Measurements from ENCODE around the gene CDH5. TPM values are rescaled to one million over a fixed set of nuclear protein-coding genes. Genes with fewer than 3 reads are reported as not detected.

CDH5 gene
- total RNA-seq, 1 donor from 2014 or later, result not detected

DNA sequence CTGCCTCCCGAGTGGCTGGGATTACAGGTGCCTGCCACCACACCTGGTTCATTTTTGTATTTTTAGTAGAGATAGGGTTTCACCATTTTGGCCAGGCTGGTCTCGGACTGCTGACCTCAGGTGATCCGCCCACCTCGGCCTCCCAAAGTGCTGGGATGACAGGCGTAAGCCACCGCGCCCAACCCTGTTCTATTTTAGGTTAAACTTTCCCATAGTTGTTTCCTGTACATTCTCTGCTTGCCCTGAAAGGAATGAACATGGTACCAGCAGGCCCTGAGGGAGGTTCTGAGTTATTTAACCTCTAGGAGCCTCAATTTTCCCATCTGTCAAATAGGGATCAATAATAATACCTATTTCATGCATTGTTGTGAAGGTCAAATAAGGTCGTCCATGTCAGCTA, 11.0 kb upstream of the CDH5 start:
- no peaks in the 10 kb centered on the region for H3K36me3 Mint-ChIP-seq
- no peak overlapping the region for H3K9ac ChIP-seq
- H3K27me3 ChIP-seq, result no peaks in the 10 kb centered on the region
- no peaks in the 10 kb centered on the region for H3K36me3 ChIP-seq
- H3K4me1 Mint-ChIP-seq, result peaks cover 32% of the 10 kb centered on the region
- TF ChIP-seq, protein P1, sequence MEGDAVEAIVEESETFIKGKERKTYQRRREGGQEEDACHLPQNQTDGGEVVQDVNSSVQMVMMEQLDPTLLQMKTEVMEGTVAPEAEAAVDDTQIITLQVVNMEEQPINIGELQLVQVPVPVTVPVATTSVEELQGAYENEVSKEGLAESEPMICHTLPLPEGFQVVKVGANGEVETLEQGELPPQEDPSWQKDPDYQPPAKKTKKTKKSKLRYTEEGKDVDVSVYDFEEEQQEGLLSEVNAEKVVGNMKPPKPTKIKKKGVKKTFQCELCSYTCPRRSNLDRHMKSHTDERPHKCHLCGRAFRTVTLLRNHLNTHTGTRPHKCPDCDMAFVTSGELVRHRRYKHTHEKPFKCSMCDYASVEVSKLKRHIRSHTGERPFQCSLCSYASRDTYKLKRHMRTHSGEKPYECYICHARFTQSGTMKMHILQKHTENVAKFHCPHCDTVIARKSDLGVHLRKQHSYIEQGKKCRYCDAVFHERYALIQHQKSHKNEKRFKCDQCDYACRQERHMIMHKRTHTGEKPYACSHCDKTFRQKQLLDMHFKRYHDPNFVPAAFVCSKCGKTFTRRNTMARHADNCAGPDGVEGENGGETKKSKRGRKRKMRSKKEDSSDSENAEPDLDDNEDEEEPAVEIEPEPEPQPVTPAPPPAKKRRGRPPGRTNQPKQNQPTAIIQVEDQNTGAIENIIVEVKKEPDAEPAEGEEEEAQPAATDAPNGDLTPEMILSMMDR (IDR thresholded peaks at IDR 0.05), result no peak
- no peaks in the 10 kb centered on the region for H3K9me3 ChIP-seq (ENCODE audit: low read depth)
- no peaks in the 10 kb centered on the region for H3K9me3 Mint-ChIP-seq
- H4K20me1 ChIP-seq (ENCODE audit: low read depth), result no peaks in the 10 kb centered on the region
- peaks cover 25% of the 10 kb centered on the region for H3K4me1 ChIP-seq
- no peak for DNase-seq (ENCODE audit: low spot score)
- H3F3A ChIP-seq (ENCODE audit: low read depth), result peaks cover 4% of the 10 kb centered on the region
- H3K4me2 ChIP-seq, result no peak overlapping the region
- no peak overlapping the region for H3K4me3 ChIP-seq
- H2AFZ ChIP-seq (replicated peaks), result no peak overlapping the region
- H3K27ac ChIP-seq, result no peak overlapping the region
- H3K27me3 Mint-ChIP-seq (ENCODE audit: insufficient read depth, low read depth), result peaks cover 14% of the 10 kb centered on the region
- no peak overlapping the region for H3K27ac Mint-ChIP-seq
- H3K4me3 Mint-ChIP-seq, result no peak overlapping the region
- H3K79me2 ChIP-seq (ENCODE audit: low read depth), result no peaks in the 10 kb centered on the region

DNA sequence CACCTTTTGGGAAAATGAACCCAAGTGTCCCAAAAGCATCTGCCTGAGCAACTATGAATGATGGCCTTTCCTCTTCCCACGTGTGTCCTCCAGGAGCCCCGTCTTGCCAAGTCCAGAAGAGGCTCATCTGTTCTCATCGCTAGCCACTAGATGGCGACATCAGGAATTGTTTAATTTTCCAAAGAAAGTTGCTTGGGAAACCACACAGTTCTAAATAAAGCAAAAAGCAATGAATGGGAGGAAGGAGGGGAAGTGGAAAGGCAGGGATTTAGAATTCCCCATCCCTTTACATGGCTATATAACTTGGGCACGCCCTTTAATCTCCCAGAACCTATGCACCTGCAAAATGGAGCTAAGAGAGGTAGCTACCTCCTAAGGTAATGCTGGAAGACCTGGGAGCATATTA, 9.0 kb upstream of the CDH5 start:
- Histone ChIP-seq H3K27me3 (no peaks in the 10 kb centered on the region), H4K20me1 (ENCODE audit: low read depth) (no peaks in the 10 kb centered on the region), H3K4me3 (no peak overlapping the region), H3K4me1 (peaks cover 25% of the 10 kb centered on the region), H3K36me3 (no peaks in the 10 kb centered on the region), H3K79me2 (ENCODE audit: low read depth) (no peaks in the 10 kb centered on the region), H3K4me2 (no peak overlapping the region), H3K9me3 (ENCODE audit: low read depth) (no peaks in the 10 kb centered on the region), H3K27ac (no peak overlapping the region), H3F3A (ENCODE audit: low read depth) (peaks cover 4% of the 10 kb centered on the region), H3K9ac (no peak overlapping the region), H2AFZ (replicated peaks) (no peak overlapping the region)
- DNase-seq (ENCODE audit: low spot score), result peak; percentile 75
- H3K9me3 Mint-ChIP-seq, result no peaks in the 10 kb centered on the region
- H3K36me3 Mint-ChIP-seq, result no peaks in the 10 kb centered on the region
- no peak overlapping the region for H3K27ac Mint-ChIP-seq
- peaks cover 16% of the 10 kb centered on the region for H3K27me3 Mint-ChIP-seq (ENCODE audit: insufficient read depth, low read depth)
- TF ChIP-seq, protein P1 (IDR thresholded peaks at IDR 0.05), result peak; percentile 79
- TF ChIP-seq EZH2phosphoT487 (IDR thresholded peaks at IDR 0.05) (no peak), EZH2 (IDR thresholded peaks at IDR 0.05) (no peak)
- peaks cover 34% of the 10 kb centered on the region for H3K4me1 Mint-ChIP-seq
- peak overlapping the region; percentile 5 for H3K4me3 Mint-ChIP-seq

DNA sequence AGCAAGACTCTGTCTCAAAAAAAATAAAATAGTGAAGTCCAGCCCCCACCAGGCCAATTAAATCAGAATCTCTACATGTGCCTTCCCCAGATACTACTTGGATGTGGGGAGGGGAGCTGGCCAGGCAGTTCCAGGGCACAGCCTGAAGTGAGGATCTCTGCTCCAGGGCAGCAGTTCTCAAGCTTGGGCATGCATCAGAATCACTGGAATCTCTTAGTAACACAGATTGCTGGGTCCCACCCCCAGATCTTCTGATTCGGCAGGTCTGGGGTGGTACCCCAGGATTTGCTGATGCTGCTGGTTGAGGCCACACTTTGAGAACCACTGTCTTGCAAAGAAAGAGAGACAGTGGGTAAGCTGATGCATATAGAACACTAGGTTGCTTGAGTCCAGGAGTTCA, 8.3 kb upstream of the CDH5 start:
- Mint-ChIP-seq H3K27me3 (ENCODE audit: insufficient read depth, low read depth) (peaks cover 16% of the 10 kb centered on the region), H3K4me1 (peaks cover 32% of the 10 kb centered on the region), H3K4me3 (no peak overlapping the region), H3K36me3 (no peaks in the 10 kb centered on the region), H3K9me3 (no peaks in the 10 kb centered on the region), H3K27ac (no peak overlapping the region)
- H2AFZ ChIP-seq (replicated peaks), result no peak overlapping the region
- no peak overlapping the region for H3K4me2 ChIP-seq
- no peaks in the 10 kb centered on the region for H3K27me3 ChIP-seq
- no peaks in the 10 kb centered on the region for H4K20me1 ChIP-seq (ENCODE audit: low read depth)
- H3K79me2 ChIP-seq (ENCODE audit: low read depth), result no peaks in the 10 kb centered on the region
- H3K4me3 ChIP-seq, result no peak overlapping the region
- H3F3A ChIP-seq (ENCODE audit: low read depth), result peaks cover 4% of the 10 kb centered on the region
- TF ChIP-seq EZH2phosphoT487 (IDR thresholded peaks at IDR 0.05) (no peak), EZH2 (IDR thresholded peaks at IDR 0.05) (no peak)
- TF ChIP-seq, protein P1 (IDR thresholded peaks at IDR 0.05), result no peak
- H3K4me1 ChIP-seq, result peaks cover 24% of the 10 kb centered on the region
- no peaks in the 10 kb centered on the region for H3K36me3 ChIP-seq
- no peak overlapping the region for H3K9ac ChIP-seq
- no peaks in the 10 kb centered on the region for H3K9me3 ChIP-seq (ENCODE audit: low read depth)
- no peak overlapping the region for H3K27ac ChIP-seq
- no peak for DNase-seq (ENCODE audit: low spot score)

All from neural progenitor cell (in vitro differentiated cells).